OCI-M2 (cell line): Measurements from ENCODE around the gene ACAD9.
"Not testable (repeated sequence)": the region's sequence is repeated elsewhere in the genome, so short reads cannot be mapped to it uniquely, and the experiment has no call there.

ENCODE experiments used
- DNase-seq: peaks from one replicate; lab custom pipeline; 2025; ENCODE audit not compliant: unreplicated experiment; lab: John Stamatoyannopoulos, UW

Gene ACAD9

GRCh38 chr3:128879125-128879969, at the start of gene ACAD9:
TSS of gene ACAD9 (plus strand) at chr3:128879620. CDS start at chr3:128879692, 72 bp downstream.
- DNase-seq = peak; percentile 56

GRCh38 chr3:128829925-128830625, 49.3 kb upstream of the ACAD9 start:
- DNase-seq = not testable (repeated sequence)

GRCh38 chr3:128830762-128831161, 48.7 kb upstream of the ACAD9 start:
- DNase-seq = not testable (repeated sequence)

- not testable (repeated sequence) for DNase-seq
Observed at GRCh38 chr3:128832979-128833378, 46.4 kb upstream of the ACAD9 start.

GRCh38 chr3:128835096-128835495, 44.3 kb upstream of the ACAD9 start:
- no peak for DNase-seq

- no peak for DNase-seq
Observed at GRCh38 chr3:128841926-128842920, 37.2 kb upstream of the ACAD9 start.

- no peak for DNase-seq
Observed at GRCh38 chr3:128844502-128844901, 34.9 kb upstream of the ACAD9 start.

- no peak for DNase-seq
Observed at GRCh38 chr3:128845119-128845777, 34.2 kb upstream of the ACAD9 start.

GRCh38 chr3:128845778-128846485, 33.5 kb upstream of the ACAD9 start:
- peak; percentile 22 for DNase-seq

GRCh38 chr3:128846486-128846891, 32.9 kb upstream of the ACAD9 start:
- DNase-seq = no peak

GRCh38 chr3:128847666-128848370, 31.6 kb upstream of the ACAD9 start:
- no peak for DNase-seq

- no peak for DNase-seq
Observed at GRCh38 chr3:128848936-128849335, 30.5 kb upstream of the ACAD9 start.

GRCh38 chr3:128849911-128850455, 29.4 kb upstream of the ACAD9 start:
- DNase-seq = no peak

GRCh38 chr3:128850544-128850943, 28.9 kb upstream of the ACAD9 start:
- DNase-seq = no peak

- no peak for DNase-seq
Observed at GRCh38 chr3:128851601-128852000, 27.8 kb upstream of the ACAD9 start.

GRCh38 chr3:128853826-128854225, 25.6 kb upstream of the ACAD9 start:
- no peak for DNase-seq

- no peak for DNase-seq
Observed at GRCh38 chr3:128854475-128854874, 24.9 kb upstream of the ACAD9 start.

- no peak for DNase-seq
Observed at GRCh38 chr3:128855569-128855968, 23.9 kb upstream of the ACAD9 start.

- no peak for DNase-seq
Observed at GRCh38 chr3:128858167-128858566, 21.3 kb upstream of the ACAD9 start.
